Measurements from ENCODE around the gene RAD23A.

Gene RAD23A

GRCh38 chr19:12945479-12946091, at the start of gene RAD23A:
TSS of gene RAD23A (plus strand) at chr19:12945862. CDS start at chr19:12945949, 87 bp downstream.
- peak within 1 kb of the TSS; percentile 89 for H3K4me3 ChIP-seq (ENCODE audit: control insufficient read depth, low read depth, low read length)
- TF ChIP-seq CTCF (conservative IDR thresholded peaks at IDR 0.05; ENCODE audit: control insufficient read depth, insufficient read depth, low read depth, low read length) = no peak
- peak; percentile 98 for DNase-seq (ENCODE audit: low read depth)

- H3K4me3 ChIP-seq (ENCODE audit: control insufficient read depth, low read depth, low read length) = no peak overlapping the region
- no peak for TF ChIP-seq CTCF (conservative IDR thresholded peaks at IDR 0.05; ENCODE audit: control insufficient read depth, insufficient read depth, low read depth, low read length)
- DNase-seq (ENCODE audit: low read depth) = no peak
These were observed 49.2 kb upstream of the RAD23A start for GRCh38 chr19:12896460-12896859.

- TF ChIP-seq CTCF (conservative IDR thresholded peaks at IDR 0.05; ENCODE audit: control insufficient read depth, insufficient read depth, low read depth, low read length) = no peak
- H3K4me3 ChIP-seq (ENCODE audit: control insufficient read depth, low read depth, low read length) = no peak overlapping the region
- DNase-seq (ENCODE audit: low read depth) = no peak
These were observed 45.7 kb upstream of the RAD23A start for GRCh38 chr19:12899891-12900518.

- TF ChIP-seq CTCF (conservative IDR thresholded peaks at IDR 0.05; ENCODE audit: control insufficient read depth, insufficient read depth, low read depth, low read length) = no peak
- DNase-seq (ENCODE audit: low read depth) = no peak
- H3K4me3 ChIP-seq (ENCODE audit: control insufficient read depth, low read depth, low read length) = no peak overlapping the region
These were observed 38.5 kb upstream of the RAD23A start for GRCh38 chr19:12907166-12907565.

- H3K4me3 ChIP-seq (ENCODE audit: control insufficient read depth, low read depth, low read length) = no peak overlapping the region
- no peak for TF ChIP-seq CTCF (conservative IDR thresholded peaks at IDR 0.05; ENCODE audit: control insufficient read depth, insufficient read depth, low read depth, low read length)
- no peak for DNase-seq (ENCODE audit: low read depth)
These were observed 33.1 kb upstream of the RAD23A start for GRCh38 chr19:12912571-12912970.

- H3K4me3 ChIP-seq (ENCODE audit: control insufficient read depth, low read depth, low read length) = no peak overlapping the region
- peak; percentile 67 for DNase-seq (ENCODE audit: low read depth)
- TF ChIP-seq CTCF (conservative IDR thresholded peaks at IDR 0.05; ENCODE audit: control insufficient read depth, insufficient read depth, low read depth, low read length) = no peak
These were observed 32.6 kb upstream of the RAD23A start for GRCh38 chr19:12913011-12913561.
